WTC11 (cell line): ENCODE results near the gene CCDC81. TPM values are rescaled to one million over a fixed set of nuclear protein-coding genes. Genes with fewer than 3 reads are reported as not detected.
A peak's percentile ranks its signal among the peaks of the same experiment; 100 is the strongest.

ENCODE experiments used
- ATAC-seq: fragments of 200-7000 bp; cut with Tn5 transposase; 2 replicates; pipeline ENCODE4 v1.10.0; 2021; ENCODE audit warnings: mild to moderate bottlenecking, moderate library complexity
- Bru-seq: library from RNA; stranded (reverse); fragments of 400-500 nt; gene quantifications from one replicate; lab custom pipeline; 2021; lab: Mats Ljungman, UMichigan
- CTCF ChIA-PET: fragments of 300-600 bp; sonication (Branson Sonifier 250); formaldehyde crosslinking; loops from one replicate; lab custom pipeline; 2021; ENCODE audit warnings: antibody characterized with exemption; lab: Charles Lee
- POLR2A ChIA-PET: fragments of 350-600 bp; sonication (Branson Sonifier 250); formaldehyde crosslinking; loops from one replicate; lab custom pipeline; 2021; ENCODE audit warnings: antibody characterized with exemption; lab: Charles Lee
- DNase-seq: peaks from one replicate; pipeline ENCODE4 v3.0.0; 2021; ENCODE audit warnings: low spot score
- H3K27ac Mint-ChIP-seq: 2 replicates; pipeline ENCODE4 v1.8.0; 2021; ENCODE audit warnings: mixed read lengths
- H3K27me3 Mint-ChIP-seq: 2 replicates; pipeline ENCODE4 v1.8.0; 2021; ENCODE audit warnings: low read depth, mild to moderate bottlenecking, moderate library complexity, mixed read lengths
- H3K36me3 Mint-ChIP-seq: 2 replicates; pipeline ENCODE4 v1.8.0; 2021; ENCODE audit warnings: mixed read lengths
- H3K4me1 Mint-ChIP-seq: 2 replicates; pipeline ENCODE4 v1.8.0; 2022; ENCODE audit warnings: mixed read lengths
- H3K4me3 Mint-ChIP-seq: 2 replicates; pipeline ENCODE4 v1.8.0; 2021; ENCODE audit warnings: mild to moderate bottlenecking, moderate library complexity, mixed read lengths
- H3K9me3 Mint-ChIP-seq: 2 replicates; pipeline ENCODE4 v1.8.0; 2021; ENCODE audit warnings: mixed read lengths
- ARID4B ChIP-seq: sonication (generic); formaldehyde crosslinking; IDR thresholded peaks from 2 replicates; pipeline ENCODE4 v1.8.0; 2023; ENCODE audit warnings: missing genetic modification reagents, mild to moderate bottlenecking, borderline replicate concordance
- ATF3 ChIP-seq: sonication (generic); formaldehyde crosslinking; conservative IDR thresholded peaks from 2 replicates; pipeline ENCODE4 v1.8.1; 2022; ENCODE audit warnings: mild to moderate bottlenecking, missing genetic modification reagents
- ELF4 ChIP-seq: sonication (generic); formaldehyde crosslinking; IDR thresholded peaks from 2 replicates; pipeline ENCODE4 v1.8.1; 2022; ENCODE audit warnings: low read depth, mild to moderate bottlenecking, moderate library complexity, missing genetic modification reagents
- FOXJ3 ChIP-seq: sonication (generic); formaldehyde crosslinking; IDR thresholded peaks from 2 replicates; pipeline ENCODE4 v1.9.0; 2021; ENCODE audit warnings: missing genetic modification reagents, mild to moderate bottlenecking, borderline replicate concordance
- GTF2I ChIP-seq: fragments of 250-450 bp; sonication (Bioruptor Pico); conservative IDR thresholded peaks from 2 replicates; pipeline ENCODE4 v1.4.0; 2021; ENCODE audit warnings: mild to moderate bottlenecking
- IRF2 ChIP-seq: sonication (generic); formaldehyde crosslinking; IDR thresholded peaks from 2 replicates; pipeline ENCODE4 v1.8.0; 2022; ENCODE audit warnings: low read depth, missing genetic modification reagents, borderline replicate concordance
- JAZF1 ChIP-seq: fragments of 250-450 bp; sonication (Bioruptor Pico); IDR thresholded peaks from 2 replicates; pipeline ENCODE4 v1.9.0; 2021; ENCODE audit warnings: moderate library complexity, mild to moderate bottlenecking, inconsistent platforms
- NFYB ChIP-seq: sonication (generic); formaldehyde crosslinking; conservative IDR thresholded peaks from 2 replicates; pipeline ENCODE4 v1.8.0; 2022; ENCODE audit warnings: low read depth, missing genetic modification reagents
- NR1H2 ChIP-seq: sonication (generic); formaldehyde crosslinking; IDR thresholded peaks from 2 replicates; pipeline ENCODE4 v1.9.0; 2021; ENCODE audit warnings: mild to moderate bottlenecking, moderate library complexity, missing genetic modification reagents
- RELA ChIP-seq: sonication (generic); formaldehyde crosslinking; IDR thresholded peaks from 2 replicates; pipeline ENCODE4 v1.8.1; 2022; ENCODE audit warnings: missing genetic modification reagents, mild to moderate bottlenecking, borderline replicate concordance
- TEAD4 ChIP-seq: sonication (generic); formaldehyde crosslinking; IDR thresholded peaks from 2 replicates; pipeline ENCODE4 v1.8.0; 2022; ENCODE audit warnings: mild to moderate bottlenecking, missing genetic modification reagents
- USF2 ChIP-seq: sonication (generic); formaldehyde crosslinking; IDR thresholded peaks from 2 replicates; pipeline ENCODE4 v1.8.1; 2023; ENCODE audit warnings: mild to moderate bottlenecking, missing genetic modification reagents, moderate library complexity
- long read RNA-seq, 3 experiments: library from RNA in 1 of 3; library from capped mRNA in 1 of 3; library from polyadenylated mRNA in 1 of 3; unstranded in 2 of 3; stranded (forward) in 1 of 3; transcript quantifications; one replicate each; pipeline ENCODE4 v2.0.0, GENCODE V29; 2021
- total RNA-seq: library from RNA; stranded (reverse); gene quantifications from 3 replicates; pipeline ENCODE4 v1.2.3, GENCODE V29; 2021
- TF ChIP-seq, protein P1 (sequence below): sonication (generic); formaldehyde crosslinking; IDR thresholded peaks from 2 replicates; pipeline ENCODE4 v1.8.1; 2023; ENCODE audit warnings: mild to moderate bottlenecking, missing genetic modification reagents
- TF ChIP-seq, protein P2 (sequence below): fragments of 250-450 bp; sonication (Bioruptor Pico); IDR thresholded peaks from 2 replicates; pipeline ENCODE4 v1.9.0; 2021; ENCODE audit warnings: mild to moderate bottlenecking, borderline replicate concordance

CCDC81 gene
- 0.82 to 1.0 TPM (median 0.98 TPM) in 3 replicates for total RNA-seq
- percentile 38 among the genes with signal in this experiment for Bru-seq, nascent RNA
- long read RNA-seq, experiment 1, partial matches to known transcripts = 0 of 2 reads
- long read RNA-seq, experiment 1, other reads (novel, unspliced or antisense) = 1 of 2 reads
- long read RNA-seq, experiment 2, partial matches to known transcripts = 1 of 2 reads
- long read RNA-seq, experiment 2, other reads (novel, unspliced or antisense) = 1 of 2 reads
- long read RNA-seq, experiment 3 = 0 reads

DNA sequence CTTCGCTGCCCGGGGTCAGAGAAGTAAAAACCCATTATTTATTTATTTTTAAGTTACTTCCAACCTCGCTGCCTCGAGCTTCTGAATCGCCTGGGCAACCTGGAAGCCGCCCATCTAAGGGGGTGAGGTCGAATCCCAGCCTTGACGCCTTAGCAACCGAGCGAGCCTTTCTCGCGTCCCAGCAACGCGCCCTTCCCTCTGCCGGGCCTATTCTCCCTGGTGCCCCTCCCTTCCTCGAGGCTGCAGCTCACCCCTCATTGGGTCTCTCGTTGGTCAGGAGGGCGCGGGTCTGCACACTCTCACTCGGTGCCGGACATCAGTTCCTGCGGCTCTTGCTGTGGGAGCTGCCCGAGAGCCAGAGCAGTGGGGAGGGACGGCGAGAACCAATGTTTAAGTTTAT, at the start of gene CCDC81:
Gene CCDC81 (plus strand): TSS at position 302 of the 400 bp plus-strand sequence. CDS start 277 bp downstream, outside the sequence.
- Mint-ChIP-seq H3K4me1 (peaks cover 9% of the 10 kb centered on the region), H3K9me3 (peaks cover 14% of the 10 kb centered on the region), H3K27ac (no peak within 1 kb of the TSS)
- TF ChIP-seq USF2 (CRISPR knock-in tag) = peak; percentile 48
- no peak for TF ChIP-seq IRF2 (CRISPR knock-in tag)
- TF ChIP-seq, all 79 proteins: peak for 1
- POLR2A ChIA-PET = interaction anchor here (0.5 to 1.2 kb wide), 2 partner anchors 13 to 20 kb away, joined by 3 read pairs; no protein-coding TSS in a partner anchor
- H3K27me3 Mint-ChIP-seq = peaks cover 6% of the 10 kb centered on the region; the same call in 1 of the 2 replicates
- ATAC-seq (peak; percentile 100), DNase-seq (peak; percentile 84)
- CTCF ChIA-PET = interaction anchor here (0.7 to 2.2 kb wide), 3 partner anchors 14 to 519 kb away, joined by 3 to 22 read pairs (median 4); partner anchors contain the start of gene CCDC83
- H3K4me3 Mint-ChIP-seq = peak within 1 kb of the TSS; percentile 76
- 0 out of 2 replicates have a peak, but pooled peaks cover 2% of the 10 kb centered on the region for H3K36me3 Mint-ChIP-seq

DNA sequence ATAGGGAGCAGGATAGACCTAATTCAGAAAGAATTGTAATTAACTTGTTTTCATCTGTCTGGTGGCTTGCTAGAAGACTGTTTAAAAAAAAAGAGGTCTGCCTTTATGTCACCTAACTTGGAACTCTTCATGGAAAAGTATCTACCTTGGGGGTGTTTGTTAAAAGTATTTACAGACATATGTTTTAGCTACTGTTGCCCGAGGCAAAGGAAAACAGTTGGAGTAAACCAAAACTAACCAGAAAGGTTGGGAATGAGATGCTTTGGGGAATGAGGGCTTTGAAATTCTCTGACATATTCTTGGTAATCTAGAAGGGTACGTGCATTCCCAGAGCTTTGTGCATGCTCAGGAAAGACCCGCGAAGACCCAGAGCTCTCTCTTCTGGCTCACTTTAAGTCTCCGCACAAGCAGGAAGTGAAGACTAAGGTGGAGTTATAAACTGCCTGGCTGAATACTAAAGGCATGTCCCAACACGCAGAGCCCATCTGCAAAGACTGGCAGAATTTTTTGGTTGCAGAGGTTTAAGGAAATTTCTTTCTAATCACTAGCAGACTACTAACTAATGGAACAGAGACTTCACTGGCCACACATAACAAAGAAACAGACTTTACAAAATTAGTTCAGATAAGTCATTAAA, 39.4 kb upstream of the CCDC81 start:
- H3K4me1 Mint-ChIP-seq = peaks cover 11% of the 10 kb centered on the region; the same call in 1 of the 2 replicates
- no peak for TF ChIP-seq ARID4B
- TF ChIP-seq GTF2I (CRISPR knock-in tag) = no peak
- TF ChIP-seq NR1H2 (CRISPR knock-in tag) = no peak
- TF ChIP-seq ATF3 (CRISPR knock-in tag) = no peak
- no peak for TF ChIP-seq IRF2 (CRISPR knock-in tag)
- TF ChIP-seq ELF4 (CRISPR knock-in tag) = no peak
- no peak for TF ChIP-seq TEAD4 (CRISPR knock-in tag)
- TF ChIP-seq FOXJ3 (CRISPR knock-in tag) = no peak
- no peak for TF ChIP-seq JAZF1 (CRISPR knock-in tag)
- TF ChIP-seq, protein P1, sequence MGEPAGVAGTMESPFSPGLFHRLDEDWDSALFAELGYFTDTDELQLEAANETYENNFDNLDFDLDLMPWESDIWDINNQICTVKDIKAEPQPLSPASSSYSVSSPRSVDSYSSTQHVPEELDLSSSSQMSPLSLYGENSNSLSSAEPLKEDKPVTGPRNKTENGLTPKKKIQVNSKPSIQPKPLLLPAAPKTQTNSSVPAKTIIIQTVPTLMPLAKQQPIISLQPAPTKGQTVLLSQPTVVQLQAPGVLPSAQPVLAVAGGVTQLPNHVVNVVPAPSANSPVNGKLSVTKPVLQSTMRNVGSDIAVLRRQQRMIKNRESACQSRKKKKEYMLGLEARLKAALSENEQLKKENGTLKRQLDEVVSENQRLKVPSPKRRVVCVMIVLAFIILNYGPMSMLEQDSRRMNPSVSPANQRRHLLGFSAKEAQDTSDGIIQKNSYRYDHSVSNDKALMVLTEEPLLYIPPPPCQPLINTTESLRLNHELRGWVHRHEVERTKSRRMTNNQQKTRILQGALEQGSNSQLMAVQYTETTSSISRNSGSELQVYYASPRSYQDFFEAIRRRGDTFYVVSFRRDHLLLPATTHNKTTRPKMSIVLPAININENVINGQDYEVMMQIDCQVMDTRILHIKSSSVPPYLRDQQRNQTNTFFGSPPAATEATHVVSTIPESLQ (CRISPR knock-in tag) = no peak
- TF ChIP-seq, protein P2, sequence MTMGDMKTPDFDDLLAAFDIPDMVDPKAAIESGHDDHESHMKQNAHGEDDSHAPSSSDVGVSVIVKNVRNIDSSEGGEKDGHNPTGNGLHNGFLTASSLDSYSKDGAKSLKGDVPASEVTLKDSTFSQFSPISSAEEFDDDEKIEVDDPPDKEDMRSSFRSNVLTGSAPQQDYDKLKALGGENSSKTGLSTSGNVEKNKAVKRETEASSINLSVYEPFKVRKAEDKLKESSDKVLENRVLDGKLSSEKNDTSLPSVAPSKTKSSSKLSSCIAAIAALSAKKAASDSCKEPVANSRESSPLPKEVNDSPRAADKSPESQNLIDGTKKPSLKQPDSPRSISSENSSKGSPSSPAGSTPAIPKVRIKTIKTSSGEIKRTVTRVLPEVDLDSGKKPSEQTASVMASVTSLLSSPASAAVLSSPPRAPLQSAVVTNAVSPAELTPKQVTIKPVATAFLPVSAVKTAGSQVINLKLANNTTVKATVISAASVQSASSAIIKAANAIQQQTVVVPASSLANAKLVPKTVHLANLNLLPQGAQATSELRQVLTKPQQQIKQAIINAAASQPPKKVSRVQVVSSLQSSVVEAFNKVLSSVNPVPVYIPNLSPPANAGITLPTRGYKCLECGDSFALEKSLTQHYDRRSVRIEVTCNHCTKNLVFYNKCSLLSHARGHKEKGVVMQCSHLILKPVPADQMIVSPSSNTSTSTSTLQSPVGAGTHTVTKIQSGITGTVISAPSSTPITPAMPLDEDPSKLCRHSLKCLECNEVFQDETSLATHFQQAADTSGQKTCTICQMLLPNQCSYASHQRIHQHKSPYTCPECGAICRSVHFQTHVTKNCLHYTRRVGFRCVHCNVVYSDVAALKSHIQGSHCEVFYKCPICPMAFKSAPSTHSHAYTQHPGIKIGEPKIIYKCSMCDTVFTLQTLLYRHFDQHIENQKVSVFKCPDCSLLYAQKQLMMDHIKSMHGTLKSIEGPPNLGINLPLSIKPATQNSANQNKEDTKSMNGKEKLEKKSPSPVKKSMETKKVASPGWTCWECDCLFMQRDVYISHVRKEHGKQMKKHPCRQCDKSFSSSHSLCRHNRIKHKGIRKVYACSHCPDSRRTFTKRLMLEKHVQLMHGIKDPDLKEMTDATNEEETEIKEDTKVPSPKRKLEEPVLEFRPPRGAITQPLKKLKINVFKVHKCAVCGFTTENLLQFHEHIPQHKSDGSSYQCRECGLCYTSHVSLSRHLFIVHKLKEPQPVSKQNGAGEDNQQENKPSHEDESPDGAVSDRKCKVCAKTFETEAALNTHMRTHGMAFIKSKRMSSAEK (CRISPR knock-in tag) = no peak
- TF ChIP-seq RELA (CRISPR knock-in tag) = no peak
- no peak for TF ChIP-seq NFYB (CRISPR knock-in tag)
- H3K27me3 Mint-ChIP-seq = no peaks in the 10 kb centered on the region
- H3K36me3 Mint-ChIP-seq = peaks cover 61% of the 10 kb centered on the region
- no peak overlapping the region for H3K4me3 Mint-ChIP-seq
- ChIA-PET CTCF (interaction anchor here (1.3 kb wide), 1 partner anchor 480 kb away, joined by 5 read pairs; the partner anchor contains the start of gene CCDC83), POLR2A (no interaction called here)
- ATAC-seq (no peak), DNase-seq (no peak)
- H3K27ac Mint-ChIP-seq = peak overlapping the region; percentile 10; the same call in 1 of the 2 replicates
- peaks cover 29% of the 10 kb centered on the region for H3K9me3 Mint-ChIP-seq
